CD4-positive, CD25-positive, alpha-beta regulatory T cell (primary cell): ENCODE data around the gene USP17L13. TPM values are rescaled to one million over a fixed set of nuclear protein-coding genes. Genes with fewer than 3 reads are reported as not detected.
"Not testable (repeated sequence)": the region's sequence is repeated elsewhere in the genome, so short reads cannot be mapped to it uniquely, and the experiment has no call there.

Source experiments
- ATAC-seq, 2 donors: fragments of 150-1000 bp; cut with Tn5 transposase; one replicate each; pipeline ENCODE4 v1.10.0; 2021; ENCODE audit warnings: low read depth in 2 of 2, moderate number of reproducible peaks in 2 of 2, moderate library complexity in 1 of 2
- DNase-seq, 3 donors: peaks; one replicate each; pipeline versions ENCODE4 v3.0.0 to v3.0.0-alpha.2; 2012 to 2022; ENCODE audit warnings: mixed read lengths in 1 of 3
- H3K27ac ChIP-seq: one replicate; pipeline ENCODE4 v1.7.0; 2013; ENCODE audit warnings: mild to moderate bottlenecking, low read length; ENCODE audit not compliant: insufficient read depth, poor library complexity, severe bottlenecking
- H3K27me3 ChIP-seq: one replicate; pipeline ENCODE4 v1.7.0; 2013; ENCODE audit warnings: low read length; ENCODE audit not compliant: control insufficient read depth, insufficient read depth
- H3K36me3 ChIP-seq: one replicate; pipeline ENCODE4 v1.7.0; 2013; ENCODE audit warnings: mild to moderate bottlenecking, low read length, moderate library complexity; ENCODE audit not compliant: control insufficient read depth, insufficient read depth
- H3K4me1 ChIP-seq: 2 replicates; pipeline ENCODE4 v1.7.0; 2013; ENCODE audit warnings: mild to moderate bottlenecking, low read length; ENCODE audit not compliant: insufficient read depth, control insufficient read depth, poor library complexity, severe bottlenecking
- H3K4me3 ChIP-seq: one replicate; pipeline ENCODE4 v1.7.0; 2013; ENCODE audit warnings: low read depth, mild to moderate bottlenecking, low read length, moderate library complexity
- H3K9me3 ChIP-seq, 2 experiments: 1 replicate in 1 of 2; 2 replicates in 1 of 2; pipeline ENCODE4 v1.7.0; 2013; ENCODE audit warnings: low read length in 2 of 2, mild to moderate bottlenecking in 1 of 2, moderate library complexity in 1 of 2; ENCODE audit not compliant: control insufficient read depth in 2 of 2
- H3K27ac Mint-ChIP-seq, 3 donors: one replicate each; pipeline ENCODE4 v1.8.0; 2020 to 2022; ENCODE audit warnings: mild to moderate bottlenecking in 3 of 3, mixed read lengths in 3 of 3, moderate library complexity in 2 of 3
- H3K27me3 Mint-ChIP-seq: one replicate; pipeline ENCODE4 v1.8.0; 2022; ENCODE audit warnings: mild to moderate bottlenecking, mixed read lengths
- H3K36me3 Mint-ChIP-seq: one replicate; pipeline ENCODE4 v1.8.0; 2020; ENCODE audit warnings: mixed read lengths
- H3K4me1 Mint-ChIP-seq, 4 donors: one replicate each; pipeline ENCODE4 v1.8.0; 2020 to 2022; ENCODE audit warnings: mixed read lengths in 4 of 4, mild to moderate bottlenecking in 1 of 4
- H3K4me3 Mint-ChIP-seq, 4 donors: one replicate each; pipeline ENCODE4 v1.8.0; 2020 to 2022; ENCODE audit warnings: mild to moderate bottlenecking in 4 of 4, mixed read lengths in 4 of 4, moderate library complexity in 3 of 4
- H3K9me3 Mint-ChIP-seq, 7 donors: one replicate each; pipeline ENCODE4 v1.8.0; 2020 to 2022; ENCODE audit warnings: mixed read lengths in 7 of 7, mild to moderate bottlenecking in 3 of 7, moderate library complexity in 2 of 7
- polyA plus RNA-seq, 4 donors: library from polyadenylated mRNA; unstranded; fragments of 300-500 nt; fragmentation: Illumina TruSeq; gene quantifications; one replicate each; pipeline ENCODE4 v1.2.3, GENCODE V29; 2021
- total RNA-seq: library from RNA; stranded (reverse); gene quantifications from one replicate; pipeline ENCODE4 v1.2.3, GENCODE V29; 2022

USP17L13 gene, protein sequence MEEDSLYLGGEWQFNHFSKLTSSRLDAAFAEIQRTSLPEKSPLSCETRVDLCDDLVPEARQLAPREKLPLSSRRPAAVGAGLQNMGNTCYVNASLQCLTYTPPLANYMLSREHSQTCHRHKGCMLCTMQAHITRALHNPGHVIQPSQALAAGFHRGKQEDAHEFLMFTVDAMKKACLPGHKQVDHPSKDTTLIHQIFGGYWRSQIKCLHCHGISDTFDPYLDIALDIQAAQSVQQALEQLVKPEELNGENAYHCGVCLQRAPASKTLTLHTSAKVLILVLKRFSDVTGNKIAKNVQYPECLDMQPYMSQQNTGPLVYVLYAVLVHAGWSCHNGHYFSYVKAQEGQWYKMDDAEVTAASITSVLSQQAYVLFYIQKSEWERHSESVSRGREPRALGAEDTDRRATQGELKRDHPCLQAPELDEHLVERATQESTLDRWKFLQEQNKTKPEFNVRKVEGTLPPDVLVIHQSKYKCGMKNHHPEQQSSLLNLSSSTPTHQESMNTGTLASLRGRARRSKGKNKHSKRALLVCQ
- total RNA-seq, result not detected
- not detected for polyA plus RNA-seq

DNA sequence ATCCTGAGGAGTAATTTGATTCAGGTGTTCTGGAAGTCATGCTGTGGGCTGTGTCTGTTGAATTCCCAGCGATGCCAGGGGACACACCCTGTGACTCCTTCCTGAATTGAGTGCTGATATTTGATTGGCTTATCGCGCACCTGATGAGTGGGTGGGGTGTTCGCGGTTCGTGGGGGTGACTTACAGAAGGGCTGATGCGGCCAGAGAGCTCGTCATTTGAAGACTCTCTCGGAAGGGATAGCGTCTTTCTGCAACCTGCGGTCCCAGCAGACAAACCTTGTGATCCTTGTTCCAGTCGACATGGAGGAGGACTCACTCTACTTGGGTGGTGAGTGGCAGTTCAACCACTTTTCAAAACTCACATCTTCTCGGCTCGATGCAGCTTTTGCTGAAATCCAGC, at the start of gene USP17L13:
TSS of gene USP17L13 (plus strand) at position 301 of the 400 bp plus-strand sequence. CDS start at position 301, 0 bp downstream.
- H3K4me3 ChIP-seq, H3K27me3 ChIP-seq, H3K27me3 Mint-ChIP-seq, H3K4me1 Mint-ChIP-seq, H3K9me3 ChIP-seq, H3K4me3 Mint-ChIP-seq, DNase-seq, H3K36me3 ChIP-seq, H3K27ac ChIP-seq, ATAC-seq, H3K27ac Mint-ChIP-seq, H3K4me1 ChIP-seq, H3K36me3 Mint-ChIP-seq, H3K9me3 Mint-ChIP-seq: not testable (repeated sequence)

DNA sequence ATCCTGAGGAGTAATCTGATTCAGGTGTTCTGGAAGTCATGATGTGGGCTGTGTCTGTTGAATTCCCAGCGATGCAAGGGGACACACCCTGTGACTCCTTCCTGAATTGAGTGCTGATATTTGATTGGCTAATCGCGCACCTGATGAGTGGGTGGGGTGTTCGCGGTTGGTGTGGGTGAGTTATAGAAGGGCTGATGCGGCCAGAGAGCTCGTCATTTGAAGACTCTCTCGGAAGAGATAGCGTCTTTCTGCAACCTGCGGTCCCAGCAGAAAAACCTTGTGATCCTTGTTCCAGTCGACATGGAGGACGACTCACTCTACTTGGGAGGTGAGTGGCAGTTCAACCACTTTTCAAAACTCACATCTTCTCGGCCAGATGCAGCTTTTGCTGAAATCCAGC, 14.3 kb upstream of the USP17L13 start, which contains the start of gene USP17L10:
TSS of gene USP17L10 (plus strand) at position 301 of the 400 bp plus-strand sequence. CDS start at position 301, 0 bp downstream.
- H3K36me3 ChIP-seq, H3K36me3 Mint-ChIP-seq, H3K27me3 ChIP-seq, DNase-seq, H3K9me3 Mint-ChIP-seq, H3K9me3 ChIP-seq, H3K4me3 ChIP-seq, H3K27me3 Mint-ChIP-seq, H3K27ac ChIP-seq, H3K4me1 Mint-ChIP-seq, H3K4me3 Mint-ChIP-seq, ATAC-seq, H3K4me1 ChIP-seq, H3K27ac Mint-ChIP-seq: not testable (repeated sequence)

DNA sequence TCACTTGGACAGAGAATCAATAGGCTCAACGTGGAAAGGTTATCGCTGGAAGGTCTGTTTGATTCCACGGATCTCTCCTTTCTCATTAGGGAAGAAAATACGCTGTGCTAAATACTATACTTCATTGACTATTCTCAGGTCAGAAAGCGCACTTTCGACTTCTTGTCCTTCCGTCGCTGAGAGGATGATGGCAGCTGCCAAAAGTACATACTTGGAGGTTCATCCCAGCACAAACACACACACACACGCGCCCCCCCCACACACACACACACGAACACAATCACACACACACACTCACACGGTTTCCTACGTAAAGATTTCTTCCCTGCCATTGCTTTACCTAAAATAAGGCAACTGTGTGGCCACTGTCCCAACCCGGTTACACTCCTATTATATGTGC, 10.0 kb upstream of the USP17L13 start:
- H3K27ac Mint-ChIP-seq, DNase-seq, H3K27me3 Mint-ChIP-seq, H3K4me1 Mint-ChIP-seq, H3K4me3 ChIP-seq, H3K9me3 Mint-ChIP-seq, H3K9me3 ChIP-seq, H3K4me3 Mint-ChIP-seq, ATAC-seq, H3K36me3 Mint-ChIP-seq, H3K4me1 ChIP-seq, H3K27me3 ChIP-seq, H3K36me3 ChIP-seq, H3K27ac ChIP-seq: not testable (repeated sequence)

DNA sequence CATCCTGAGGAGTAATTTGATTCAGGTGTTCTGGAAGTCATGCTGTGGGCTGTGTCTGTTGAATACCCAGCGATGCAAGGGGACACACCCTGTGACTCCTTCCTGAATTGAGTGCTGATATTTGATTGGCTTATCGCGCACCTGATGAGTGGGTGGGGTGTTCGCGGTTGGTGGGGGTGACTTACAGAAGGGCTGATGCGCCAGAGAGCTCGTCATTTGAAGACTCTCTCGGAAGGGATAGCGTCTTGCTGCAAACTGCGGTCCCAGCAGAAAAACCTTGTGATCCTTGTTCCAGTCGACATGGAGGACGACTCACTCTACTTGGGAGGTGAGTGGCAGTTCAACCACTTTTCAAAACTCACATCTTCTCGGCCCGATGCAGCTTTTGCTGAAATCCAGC, 9.6 kb upstream of the USP17L13 start, which contains the start of gene USP17L11:
TSS of gene USP17L11 (plus strand) at position 301 of the 400 bp plus-strand sequence. CDS start at position 301, 0 bp downstream.
- H3K27me3 Mint-ChIP-seq, H3K4me3 Mint-ChIP-seq, H3K27me3 ChIP-seq, H3K27ac Mint-ChIP-seq, H3K27ac ChIP-seq, DNase-seq, H3K36me3 Mint-ChIP-seq, H3K4me3 ChIP-seq, H3K4me1 Mint-ChIP-seq, H3K9me3 Mint-ChIP-seq, ATAC-seq, H3K9me3 ChIP-seq, H3K36me3 ChIP-seq, H3K4me1 ChIP-seq: not testable (repeated sequence)

DNA sequence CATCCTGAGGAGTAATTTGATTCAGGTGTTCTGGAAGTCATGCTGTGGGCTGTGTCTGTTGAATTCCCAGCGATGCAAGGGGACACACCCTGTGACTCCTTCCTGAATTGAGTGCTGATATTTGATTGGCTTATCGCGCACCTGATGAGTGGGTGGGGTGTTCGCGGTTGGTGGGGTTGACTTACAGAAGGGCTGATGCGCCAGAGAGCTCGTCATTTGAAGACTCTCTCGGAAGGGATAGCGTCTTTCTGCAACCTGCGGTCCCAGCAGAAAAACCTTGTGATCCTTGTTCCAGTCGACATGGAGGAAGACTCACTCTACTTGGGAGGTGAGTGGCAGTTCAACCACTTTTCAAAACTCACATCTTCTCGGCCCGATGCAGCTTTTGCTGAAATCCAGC, 4.8 kb upstream of the USP17L13 start, which contains the start of gene USP17L12:
TSS of gene USP17L12 (plus strand) at position 301 of the 400 bp plus-strand sequence. CDS start at position 301, 0 bp downstream.
- ATAC-seq, H3K27me3 ChIP-seq, H3K4me1 Mint-ChIP-seq, H3K4me1 ChIP-seq, H3K36me3 ChIP-seq, H3K9me3 ChIP-seq, H3K4me3 ChIP-seq, H3K4me3 Mint-ChIP-seq, DNase-seq, H3K27ac Mint-ChIP-seq, H3K9me3 Mint-ChIP-seq, H3K27me3 Mint-ChIP-seq, H3K36me3 Mint-ChIP-seq, H3K27ac ChIP-seq: not testable (repeated sequence)

DNA sequence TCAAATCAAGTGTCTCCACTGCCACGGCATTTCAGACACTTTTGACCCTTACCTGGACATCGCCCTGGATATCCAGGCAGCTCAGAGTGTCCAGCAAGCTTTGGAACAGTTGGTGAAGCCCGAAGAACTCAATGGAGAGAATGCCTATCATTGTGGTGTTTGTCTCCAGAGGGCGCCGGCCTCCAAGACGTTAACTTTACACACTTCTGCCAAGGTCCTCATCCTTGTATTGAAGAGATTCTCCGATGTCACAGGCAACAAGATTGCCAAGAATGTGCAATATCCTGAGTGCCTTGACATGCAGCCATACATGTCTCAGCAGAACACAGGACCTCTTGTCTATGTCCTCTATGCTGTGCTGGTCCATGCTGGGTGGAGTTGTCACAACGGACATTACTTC, 5.6 kb downstream of the USP17L13 start:
- not testable (repeated sequence) for H3K36me3 Mint-ChIP-seq, H3K27me3 Mint-ChIP-seq, H3K4me3 ChIP-seq, H3K9me3 ChIP-seq, H3K27ac Mint-ChIP-seq, H3K4me1 ChIP-seq, H3K4me1 Mint-ChIP-seq, H3K36me3 ChIP-seq, DNase-seq, H3K4me3 Mint-ChIP-seq, H3K27ac ChIP-seq, ATAC-seq, H3K9me3 Mint-ChIP-seq, H3K27me3 ChIP-seq

DNA sequence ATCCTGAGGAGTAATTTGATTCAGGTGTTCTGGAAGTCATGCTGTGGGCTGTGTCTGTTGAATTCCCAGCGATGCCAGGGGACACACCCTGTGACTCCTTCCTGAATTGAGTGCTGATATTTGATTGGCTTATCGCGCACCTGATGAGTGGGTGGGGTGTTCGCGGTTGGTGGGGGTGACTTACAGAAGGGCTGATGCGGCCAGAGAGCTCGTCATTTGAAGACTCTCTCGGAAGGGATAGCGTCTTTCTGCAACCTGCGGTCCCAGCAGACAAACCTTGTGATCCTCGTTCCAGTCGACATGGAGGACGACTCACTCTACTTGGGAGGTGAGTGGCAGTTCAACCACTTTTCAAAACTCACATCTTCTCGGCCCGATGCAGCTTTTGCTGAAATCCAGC, 9.4 kb downstream of the USP17L13 start, which contains the start of gene USP17L15:
TSS of gene USP17L15 (plus strand) at position 301 of the 400 bp plus-strand sequence. CDS start at position 301, 0 bp downstream.
- DNase-seq, H3K36me3 ChIP-seq, H3K27me3 ChIP-seq, H3K9me3 Mint-ChIP-seq, H3K4me3 Mint-ChIP-seq, H3K36me3 Mint-ChIP-seq, H3K27me3 Mint-ChIP-seq, H3K4me1 Mint-ChIP-seq, H3K27ac Mint-ChIP-seq, H3K4me1 ChIP-seq, ATAC-seq, H3K27ac ChIP-seq, H3K9me3 ChIP-seq, H3K4me3 ChIP-seq: not testable (repeated sequence)

DNA sequence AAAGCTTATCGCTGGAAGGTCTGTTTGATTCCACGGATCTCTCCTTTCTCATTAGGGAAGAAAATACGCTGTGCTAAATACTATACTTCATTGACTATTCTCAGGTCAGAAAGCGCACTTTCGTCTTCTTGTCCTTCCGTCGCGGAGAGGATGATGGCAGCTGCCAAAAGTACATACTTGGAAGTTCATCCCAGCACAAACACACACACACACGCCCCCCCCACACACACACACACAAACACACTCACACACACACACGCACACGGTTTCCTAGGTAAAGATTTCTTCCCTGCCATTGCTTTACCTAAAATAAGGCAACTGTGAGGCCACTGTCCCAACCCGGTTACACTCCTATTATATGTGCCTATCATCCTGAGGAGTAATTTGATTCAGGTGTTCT, 13.8 kb downstream of the USP17L13 start:
- DNase-seq, H3K36me3 ChIP-seq, H3K4me3 ChIP-seq, H3K36me3 Mint-ChIP-seq, H3K27ac Mint-ChIP-seq, H3K4me1 ChIP-seq, H3K9me3 Mint-ChIP-seq, H3K27me3 Mint-ChIP-seq, H3K4me3 Mint-ChIP-seq, H3K4me1 Mint-ChIP-seq, H3K9me3 ChIP-seq, H3K27ac ChIP-seq, ATAC-seq, H3K27me3 ChIP-seq: not testable (repeated sequence)
